GM12878 (cell line): ENCODE results near the gene IL22RA2. TPM values are rescaled to one million over a fixed set of nuclear protein-coding genes. Genes with fewer than 3 reads are reported as not detected.
A peak's percentile ranks its signal among the peaks of the same experiment; 100 is the strongest.

ENCODE experiments used
- ATF2 ChIP-seq: IDR thresholded peaks from 2 replicates; pipeline ENCODE4 v1.6.1; 2012; ENCODE audit warnings: low read length, inconsistent platforms
- BACH1 ChIP-seq: fragments of 450-650 bp; IDR thresholded peaks from 2 replicates; pipeline ENCODE4 v1.6.1; 2017; ENCODE audit warnings: mild to moderate bottlenecking, borderline replicate concordance
- CHD2 ChIP-seq: IDR thresholded peaks from 2 replicates; pipeline ENCODE4 v1.6.1; 2011; ENCODE audit warnings: low read depth, low read length, improper control_type of control experiment, borderline replicate concordance
- GATAD2B ChIP-seq: fragments of 450-650 bp; conservative IDR thresholded peaks from 2 replicates; pipeline ENCODE4 v1.6.1; 2017; ENCODE audit warnings: low read depth, mild to moderate bottlenecking, moderate library complexity
- IKZF2 ChIP-seq, 2 experiments: fragments of 450-650 bp; IDR thresholded peaks; 2 replicates each; pipeline ENCODE4 v1.6.1; 2017; ENCODE audit warnings: mild to moderate bottlenecking in 2 of 2, moderate library complexity in 2 of 2
- MTA3 ChIP-seq: IDR thresholded peaks from 2 replicates; pipeline ENCODE4 v1.6.1; 2012; ENCODE audit warnings: low read length, inconsistent platforms, borderline replicate concordance
- NRF1 ChIP-seq: conservative IDR thresholded peaks from 2 replicates; pipeline ENCODE4 v1.6.1; 2011; ENCODE audit warnings: mild to moderate bottlenecking, low read depth, low read length, improper control_type of control experiment
- PKNOX1 ChIP-seq: fragments of 450-650 bp; IDR thresholded peaks from 2 replicates; pipeline ENCODE4 v1.6.1; 2016; ENCODE audit warnings: mild to moderate bottlenecking
- POLR2A ChIP-seq: IDR thresholded peaks from 2 replicates; pipeline ENCODE4 v1.6.1; 2011; ENCODE audit warnings: low read depth, mild to moderate bottlenecking, low read length
- RAD21 ChIP-seq: IDR thresholded peaks from 2 replicates; pipeline ENCODE4 v1.6.1; 2011; ENCODE audit warnings: mild to moderate bottlenecking, low read depth, low read length, moderate library complexity; ENCODE audit not compliant: insufficient read depth
- SPI1 ChIP-seq: IDR thresholded peaks from 2 replicates; pipeline ENCODE4 v1.6.1; 2011; ENCODE audit warnings: low read depth, mild to moderate bottlenecking, low read length, moderate library complexity, borderline replicate concordance; ENCODE audit not compliant: insufficient read depth
- ZNF24 ChIP-seq: fragments of 450-650 bp; IDR thresholded peaks from 2 replicates; pipeline ENCODE4 v1.6.1; 2017; ENCODE audit warnings: antibody characterized with exemption, mild to moderate bottlenecking
- ZNF687 ChIP-seq: fragments of 450-650 bp; IDR thresholded peaks from 2 replicates; pipeline ENCODE4 v1.6.1; 2017; ENCODE audit warnings: mild to moderate bottlenecking, moderate library complexity
- polyA plus RNA-seq, 11 experiments: library from polyadenylated mRNA; depleted of rRNA in 4 of 11; unstranded in 6 of 11; stranded (reverse) in 5 of 11; fragments of >200 nt; fragmentation: Nextera tagmentation in 4 of 11; fragmentation: Illumina TruSeq in 1 of 11; extraction: Ambion mirVana in 4 of 11; extraction: Trizol in 1 of 11; gene quantifications; 1 replicate in 1 of 11; 2 replicates in 10 of 11; pipeline versions ENCODE4 v1.2.1 to v1.2.3, GENCODE V29; 2011 to 2016; ENCODE audit warnings: inconsistent platforms in 2 of 11, missing spikeins in 2 of 11, low read depth in 1 of 11
- total RNA-seq, 4 experiments: library from RNA; depleted of rRNA in 3 of 4; stranded (reverse); fragments of >200 nt in 3 of 4; fragmentation: Illumina TruSeq in 1 of 4; extraction: Trizol in 1 of 4; gene quantifications; 2 replicates each; pipeline versions ENCODE4 v1.2.1 to v1.2.3, GENCODE V29; 2013 to 2021
- TF ChIP-seq, protein P1 (sequence below): fragments of 450-650 bp; formaldehyde crosslinking; IDR thresholded peaks from 2 replicates; pipeline ENCODE4 v1.4.0; 2022; ENCODE audit warnings: mild to moderate bottlenecking, moderate library complexity
- TF ChIP-seq, protein P2 (sequence below): IDR thresholded peaks from 2 replicates; pipeline ENCODE4 v1.6.1; 2012; ENCODE audit warnings: improper control_type of control experiment, low read depth, low read length; ENCODE audit not compliant: insufficient replicate concordance

IL22RA2 gene
- total and polyA plus RNA-seq, 10 of the 15 experiments (the other 5 are each of a cell fraction or from before 2014, with no cell fraction given), result 0.05 to 0.22 (median 0.09) TPM; not detected in 3

DNA sequence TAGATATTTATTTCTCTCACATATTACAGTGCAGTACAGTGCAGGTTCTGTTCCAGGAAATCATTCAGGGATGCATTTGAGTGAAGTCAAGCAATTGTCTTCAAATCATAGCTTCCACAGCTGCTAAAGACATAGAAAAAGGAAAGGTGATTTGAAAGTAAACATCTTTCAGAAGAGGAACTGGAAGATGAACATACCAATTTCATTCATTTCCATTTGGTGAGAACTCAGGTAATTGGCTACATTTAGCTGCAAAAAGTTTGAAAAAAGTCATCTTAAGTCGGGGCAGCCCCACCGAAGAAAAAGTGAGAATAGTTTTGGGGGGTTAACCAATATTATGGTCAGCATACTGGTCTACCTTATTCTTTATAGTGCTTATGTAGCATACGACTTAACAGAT lies 67.3 kb downstream of the IL22RA2 start (continued):
- TF ChIP-seq ATF2 (peak; percentile 93), BACH1 (no peak; the same call in 1 of the 2 replicates), POLR2A (no peak), ZNF24 (peak; percentile 38; the same call in 1 of the 2 replicates), GATAD2B (no peak), SPI1 (peak; percentile 93), CHD2 (0 out of 2 replicates have a peak, but pooled peaks have one; percentile 59), PKNOX1 (peak; percentile 7; the same call in 1 of the 2 replicates), MTA3 (peak; percentile 55; the same call in 1 of the 2 replicates), NRF1 (no peak), ZNF687 (peak; percentile 69), IKZF2 (IDR thresholded peaks at IDR 0.05) (peak; percentile 58 to 68; a peak in 3 of 4 replicates), RAD21 (0 out of 2 replicates have a peak, but pooled peaks have one; percentile 9)
- TF ChIP-seq, protein P1, sequence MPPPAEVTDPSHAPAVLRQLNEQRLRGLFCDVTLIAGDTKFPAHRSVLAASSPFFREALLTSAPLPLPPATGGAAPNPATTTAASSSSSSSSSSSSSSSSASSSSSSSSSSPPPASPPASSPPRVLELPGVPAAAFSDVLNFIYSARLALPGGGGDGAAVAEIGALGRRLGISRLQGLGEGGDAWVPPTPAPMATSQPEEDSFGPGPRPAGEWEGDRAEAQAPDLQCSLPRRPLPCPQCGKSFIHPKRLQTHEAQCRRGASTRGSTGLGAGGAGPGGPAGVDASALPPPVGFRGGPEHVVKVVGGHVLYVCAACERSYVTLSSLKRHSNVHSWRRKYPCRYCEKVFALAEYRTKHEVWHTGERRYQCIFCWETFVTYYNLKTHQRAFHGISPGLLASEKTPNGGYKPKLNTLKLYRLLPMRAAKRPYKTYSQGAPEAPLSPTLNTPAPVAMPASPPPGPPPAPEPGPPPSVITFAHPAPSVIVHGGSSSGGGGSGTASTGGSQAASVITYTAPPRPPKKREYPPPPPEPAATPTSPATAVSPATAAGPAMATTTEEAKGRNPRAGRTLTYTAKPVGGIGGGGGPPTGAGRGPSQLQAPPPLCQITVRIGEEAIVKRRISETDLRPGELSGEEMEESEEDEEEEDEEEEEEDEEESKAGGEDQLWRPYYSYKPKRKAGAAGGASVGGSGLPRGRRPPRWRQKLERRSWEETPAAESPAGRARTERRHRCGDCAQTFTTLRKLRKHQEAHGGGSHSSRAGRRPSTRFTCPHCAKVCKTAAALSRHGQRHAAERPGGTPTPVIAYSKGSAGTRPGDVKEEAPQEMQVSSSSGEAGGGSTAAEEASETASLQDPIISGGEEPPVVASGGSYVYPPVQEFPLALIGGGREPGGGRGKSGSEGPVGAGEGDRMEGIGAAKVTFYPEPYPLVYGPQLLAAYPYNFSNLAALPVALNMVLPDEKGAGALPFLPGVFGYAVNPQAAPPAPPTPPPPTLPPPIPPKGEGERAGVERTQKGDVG (CRISPR knock-in tag), result no peak; the same call in 1 of the 2 replicates
- TF ChIP-seq, protein P2, sequence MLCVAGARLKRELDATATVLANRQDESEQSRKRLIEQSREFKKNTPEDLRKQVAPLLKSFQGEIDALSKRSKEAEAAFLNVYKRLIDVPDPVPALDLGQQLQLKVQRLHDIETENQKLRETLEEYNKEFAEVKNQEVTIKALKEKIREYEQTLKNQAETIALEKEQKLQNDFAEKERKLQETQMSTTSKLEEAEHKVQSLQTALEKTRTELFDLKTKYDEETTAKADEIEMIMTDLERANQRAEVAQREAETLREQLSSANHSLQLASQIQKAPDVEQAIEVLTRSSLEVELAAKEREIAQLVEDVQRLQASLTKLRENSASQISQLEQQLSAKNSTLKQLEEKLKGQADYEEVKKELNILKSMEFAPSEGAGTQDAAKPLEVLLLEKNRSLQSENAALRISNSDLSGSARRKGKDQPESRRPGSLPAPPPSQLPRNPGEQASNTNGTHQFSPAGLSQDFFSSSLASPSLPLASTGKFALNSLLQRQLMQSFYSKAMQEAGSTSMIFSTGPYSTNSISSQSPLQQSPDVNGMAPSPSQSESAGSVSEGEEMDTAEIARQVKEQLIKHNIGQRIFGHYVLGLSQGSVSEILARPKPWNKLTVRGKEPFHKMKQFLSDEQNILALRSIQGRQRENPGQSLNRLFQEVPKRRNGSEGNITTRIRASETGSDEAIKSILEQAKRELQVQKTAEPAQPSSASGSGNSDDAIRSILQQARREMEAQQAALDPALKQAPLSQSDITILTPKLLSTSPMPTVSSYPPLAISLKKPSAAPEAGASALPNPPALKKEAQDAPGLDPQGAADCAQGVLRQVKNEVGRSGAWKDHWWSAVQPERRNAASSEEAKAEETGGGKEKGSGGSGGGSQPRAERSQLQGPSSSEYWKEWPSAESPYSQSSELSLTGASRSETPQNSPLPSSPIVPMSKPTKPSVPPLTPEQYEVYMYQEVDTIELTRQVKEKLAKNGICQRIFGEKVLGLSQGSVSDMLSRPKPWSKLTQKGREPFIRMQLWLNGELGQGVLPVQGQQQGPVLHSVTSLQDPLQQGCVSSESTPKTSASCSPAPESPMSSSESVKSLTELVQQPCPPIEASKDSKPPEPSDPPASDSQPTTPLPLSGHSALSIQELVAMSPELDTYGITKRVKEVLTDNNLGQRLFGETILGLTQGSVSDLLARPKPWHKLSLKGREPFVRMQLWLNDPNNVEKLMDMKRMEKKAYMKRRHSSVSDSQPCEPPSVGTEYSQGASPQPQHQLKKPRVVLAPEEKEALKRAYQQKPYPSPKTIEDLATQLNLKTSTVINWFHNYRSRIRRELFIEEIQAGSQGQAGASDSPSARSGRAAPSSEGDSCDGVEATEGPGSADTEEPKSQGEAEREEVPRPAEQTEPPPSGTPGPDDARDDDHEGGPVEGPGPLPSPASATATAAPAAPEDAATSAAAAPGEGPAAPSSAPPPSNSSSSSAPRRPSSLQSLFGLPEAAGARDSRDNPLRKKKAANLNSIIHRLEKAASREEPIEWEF, result no peak
